NCI-H1417 (cell line): ENCODE measurements around the gene WDR33.
"Not testable (repeated sequence)": the region's sequence is repeated elsewhere in the genome, so short reads cannot be mapped to it uniquely, and the experiment has no call there.

Source experiments
- DNase-seq, 3 experiments: peaks; one replicate each; lab custom pipeline; 2025; lab: John Stamatoyannopoulos, UW

Gene WDR33

DNA sequence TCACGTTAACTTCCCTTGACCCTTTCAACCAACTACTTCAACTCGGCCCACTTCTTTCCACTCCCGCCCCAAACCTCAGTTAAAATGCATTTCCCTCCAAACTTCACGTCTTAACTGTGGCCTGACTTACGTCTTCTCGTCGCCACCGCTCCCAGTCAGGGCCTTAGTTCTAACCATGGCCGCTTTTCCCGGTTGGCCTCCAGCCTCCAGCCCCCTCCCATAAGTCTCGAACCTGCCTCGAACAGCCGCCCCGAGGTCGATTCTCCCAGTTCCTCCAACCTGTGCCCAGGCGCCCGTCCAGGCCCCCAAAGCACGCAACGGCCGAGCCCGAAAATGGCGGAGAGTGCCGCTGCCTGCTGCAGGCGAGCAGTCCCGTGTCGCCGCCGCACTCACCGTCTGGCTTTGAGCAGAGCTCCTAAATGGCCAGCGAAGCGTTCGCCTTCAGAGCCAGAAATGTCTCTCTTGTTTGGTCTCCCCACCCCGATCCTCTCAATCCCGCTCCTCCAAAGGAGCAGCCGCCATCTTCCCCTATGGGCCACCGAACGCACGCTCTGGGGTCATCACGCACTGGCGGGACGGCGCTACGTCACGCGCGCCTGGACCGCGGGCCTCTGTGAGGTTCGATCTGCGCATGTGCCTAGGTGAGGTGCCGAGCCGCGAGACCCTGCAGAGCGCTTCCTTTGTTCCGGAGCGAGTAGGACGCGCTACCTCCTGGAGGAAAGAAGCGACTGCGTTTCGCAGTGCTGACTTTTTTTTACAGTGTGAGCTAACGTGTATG, at the start of gene WDR33:
TSS of gene WDR33 (minus strand) at position 553 of the 778 bp plus-strand sequence. CDS start 40,190 bp downstream, outside the sequence.
- peak; percentile 89 to 97 (median 94) for DNase-seq

- DNase-seq, result no peak
These were observed 49.2 kb upstream of the WDR33 start for GRCh38 chr2:127860130-127860529.

DNA sequence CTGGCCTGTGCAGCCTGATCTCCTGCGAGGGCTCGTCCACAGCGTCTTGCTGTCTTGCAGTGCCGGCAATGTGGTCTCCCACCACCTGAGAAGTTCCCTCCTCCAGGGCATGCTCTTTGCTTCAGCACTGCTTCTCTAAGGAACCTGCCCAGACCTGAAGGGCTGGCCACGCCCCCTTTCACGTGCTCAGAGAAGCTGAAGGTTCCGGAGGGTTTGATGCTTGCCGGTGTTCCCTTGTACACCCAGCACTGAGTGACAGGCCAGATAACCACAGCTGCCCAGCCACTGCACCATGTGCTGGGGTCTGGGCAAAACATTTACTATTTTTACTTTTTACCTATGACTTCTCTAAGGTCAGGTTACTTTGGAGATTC, 48.7 kb upstream of the WDR33 start:
- DNase-seq, result peak in 1 of 3 experiments; percentile 28

- peak; percentile 21 to 78 (median 52) for DNase-seq
These were observed 46.4 kb upstream of the WDR33 start for GRCh38 chr2:127857265-127857808.

- DNase-seq, result no peak
These were observed 42.7 kb upstream of the WDR33 start for GRCh38 chr2:127853671-127854070.

- DNase-seq, result no peak
These were observed 41.4 kb upstream of the WDR33 start for GRCh38 chr2:127852388-127852787.

GRCh38 chr2:127847931-127848330, 37.0 kb upstream of the WDR33 start:
- no peak for DNase-seq

GRCh38 chr2:127844973-127845372, 34.0 kb upstream of the WDR33 start:
- no peak for DNase-seq

DNA sequence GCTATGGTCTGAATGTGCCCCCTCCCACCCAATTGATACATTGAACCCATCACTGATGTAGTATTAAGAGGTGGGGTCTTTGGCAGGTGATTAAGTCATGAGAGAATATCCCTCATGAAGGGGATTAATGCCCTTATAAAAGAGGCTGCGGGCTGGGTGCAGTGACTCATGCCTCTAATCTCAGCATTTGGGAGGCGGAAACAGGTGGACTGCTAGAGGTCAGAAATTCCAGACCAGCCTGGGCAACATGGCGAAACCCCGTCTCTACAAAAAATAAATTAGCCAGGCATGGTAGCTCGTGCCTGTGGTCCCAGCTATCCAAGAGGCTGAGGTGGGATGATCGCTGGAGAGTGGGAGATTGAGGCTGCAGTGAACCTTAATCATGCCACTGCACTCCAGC, 32.7 kb upstream of the WDR33 start:
- DNase-seq, result no peak

- DNase-seq, result no peak
These were observed 30.7 kb upstream of the WDR33 start for GRCh38 chr2:127841466-127842178.

DNA sequence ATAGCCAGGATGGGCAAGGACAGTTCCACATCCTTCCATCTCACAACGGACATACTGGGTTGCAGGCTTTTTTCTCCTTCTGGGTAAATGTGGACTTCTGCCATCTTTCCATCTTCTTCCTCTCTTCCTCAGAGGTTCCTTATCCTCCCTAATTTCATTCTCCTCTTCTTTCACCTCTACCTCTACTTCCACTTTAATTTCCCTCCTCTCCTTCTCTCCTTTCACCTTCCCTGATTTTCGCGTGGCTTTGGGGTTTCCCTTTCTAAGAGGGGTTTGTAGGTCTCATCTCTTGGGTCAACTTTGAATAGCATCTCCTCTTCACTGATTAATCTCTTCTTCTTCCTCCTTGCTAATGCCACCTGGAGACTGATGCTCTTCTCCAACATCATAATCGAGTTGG, 29.9 kb upstream of the WDR33 start:
- no peak for DNase-seq

- DNase-seq, result no peak
These were observed 24.0 kb upstream of the WDR33 start for GRCh38 chr2:127834951-127835350.

GRCh38 chr2:127829845-127830246, 18.9 kb upstream of the WDR33 start:
- DNase-seq, result peak in 2 of 3 experiments; percentile 22 to 60

DNA sequence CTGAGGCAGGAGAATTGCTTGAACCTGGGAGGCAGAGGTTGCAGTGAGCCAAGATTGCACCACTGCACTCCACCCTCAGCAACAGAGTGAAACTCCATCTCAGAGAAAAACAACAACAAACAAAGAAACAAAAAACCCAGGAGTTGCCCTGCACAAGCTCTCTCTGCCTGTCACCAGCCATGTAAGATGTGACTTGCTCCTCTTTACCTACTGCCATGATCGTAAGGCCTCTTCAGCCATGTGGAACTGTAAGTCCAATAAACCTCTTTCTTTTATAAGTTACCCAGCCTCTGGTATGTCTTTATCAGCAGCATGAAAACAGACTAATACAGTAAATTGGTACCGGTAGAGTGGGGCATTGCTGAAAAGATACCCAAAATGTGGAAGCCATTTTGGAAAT, 15.7 kb upstream of the WDR33 start:
- DNase-seq, result not testable (repeated sequence)

DNA sequence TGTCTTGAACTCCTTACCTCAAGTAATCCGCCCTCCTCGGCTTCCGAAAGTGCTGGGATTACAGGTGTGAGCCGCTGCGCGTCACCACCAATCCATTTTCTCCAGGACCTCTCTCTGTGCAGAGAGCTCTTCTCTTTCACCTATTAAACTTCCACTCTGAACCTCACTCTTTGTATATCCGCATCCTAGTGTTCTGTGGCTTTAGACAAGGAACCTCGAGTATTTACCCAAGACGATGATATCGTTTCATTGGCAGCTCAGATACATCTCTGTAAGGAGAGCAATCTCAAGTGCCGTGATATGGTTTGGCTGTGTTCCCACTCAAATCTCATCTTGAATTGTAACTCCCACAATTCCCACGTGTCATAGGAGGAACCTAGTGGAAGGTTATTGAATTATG, 15.1 kb upstream of the WDR33 start:
- peak in 1 of 3 experiments; percentile 69 for DNase-seq

DNA sequence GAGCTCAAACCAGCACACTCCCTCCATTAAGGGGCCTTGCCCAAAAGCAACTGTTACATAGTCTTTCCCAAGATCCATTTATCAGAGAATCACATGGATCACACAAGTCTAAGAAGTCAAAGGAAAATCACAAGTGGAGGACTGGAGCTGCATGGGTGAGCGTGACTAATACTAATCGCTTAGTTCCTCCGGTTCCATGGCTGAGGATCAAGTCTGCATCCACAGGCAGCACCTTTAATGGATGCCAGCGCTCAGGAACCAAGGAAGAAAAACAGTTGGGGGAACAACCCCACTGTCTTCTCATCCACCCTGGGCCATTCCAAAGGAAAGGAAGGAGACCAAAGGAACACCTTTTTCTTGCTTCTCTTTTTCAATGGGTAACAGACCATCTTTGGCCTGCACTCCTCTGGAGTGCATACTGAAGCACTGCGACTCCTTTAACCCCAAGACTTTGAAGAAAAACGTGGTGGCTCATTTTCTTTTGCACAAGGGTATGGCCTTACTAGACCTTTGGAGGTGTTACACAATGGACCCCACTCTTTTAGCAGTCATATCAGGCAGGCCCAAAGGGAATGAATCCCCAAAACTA, 9.2 kb upstream of the WDR33 start:
- DNase-seq, result no peak

GRCh38 chr2:127818794-127819425, 7.9 kb upstream of the WDR33 start:
- DNase-seq, result no peak

GRCh38 chr2:127818241-127818640, 7.3 kb upstream of the WDR33 start:
- DNase-seq, result no peak

- DNase-seq, result no peak
These were observed 3.7 kb upstream of the WDR33 start for GRCh38 chr2:127814677-127815076.

DNA sequence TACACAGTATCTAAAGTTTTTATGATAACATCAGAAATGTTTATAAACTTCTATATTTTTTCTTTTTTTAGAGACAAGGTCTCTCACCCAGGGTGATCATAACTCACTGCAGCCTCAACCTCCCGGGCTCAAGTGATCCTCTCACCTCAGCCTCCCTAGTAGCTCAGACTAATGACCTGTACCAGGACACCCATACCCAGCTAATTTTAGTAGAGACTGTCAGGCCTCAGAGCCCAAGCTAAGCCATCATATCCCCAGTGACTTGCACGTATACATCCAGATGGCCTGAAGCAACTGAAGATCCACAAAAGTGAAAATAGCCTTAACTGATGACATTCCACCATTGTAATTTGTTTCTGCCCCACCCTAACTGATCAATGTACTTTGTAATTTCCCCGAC, 1.5 kb upstream of the WDR33 start:
- DNase-seq, result not testable (repeated sequence)

DNA sequence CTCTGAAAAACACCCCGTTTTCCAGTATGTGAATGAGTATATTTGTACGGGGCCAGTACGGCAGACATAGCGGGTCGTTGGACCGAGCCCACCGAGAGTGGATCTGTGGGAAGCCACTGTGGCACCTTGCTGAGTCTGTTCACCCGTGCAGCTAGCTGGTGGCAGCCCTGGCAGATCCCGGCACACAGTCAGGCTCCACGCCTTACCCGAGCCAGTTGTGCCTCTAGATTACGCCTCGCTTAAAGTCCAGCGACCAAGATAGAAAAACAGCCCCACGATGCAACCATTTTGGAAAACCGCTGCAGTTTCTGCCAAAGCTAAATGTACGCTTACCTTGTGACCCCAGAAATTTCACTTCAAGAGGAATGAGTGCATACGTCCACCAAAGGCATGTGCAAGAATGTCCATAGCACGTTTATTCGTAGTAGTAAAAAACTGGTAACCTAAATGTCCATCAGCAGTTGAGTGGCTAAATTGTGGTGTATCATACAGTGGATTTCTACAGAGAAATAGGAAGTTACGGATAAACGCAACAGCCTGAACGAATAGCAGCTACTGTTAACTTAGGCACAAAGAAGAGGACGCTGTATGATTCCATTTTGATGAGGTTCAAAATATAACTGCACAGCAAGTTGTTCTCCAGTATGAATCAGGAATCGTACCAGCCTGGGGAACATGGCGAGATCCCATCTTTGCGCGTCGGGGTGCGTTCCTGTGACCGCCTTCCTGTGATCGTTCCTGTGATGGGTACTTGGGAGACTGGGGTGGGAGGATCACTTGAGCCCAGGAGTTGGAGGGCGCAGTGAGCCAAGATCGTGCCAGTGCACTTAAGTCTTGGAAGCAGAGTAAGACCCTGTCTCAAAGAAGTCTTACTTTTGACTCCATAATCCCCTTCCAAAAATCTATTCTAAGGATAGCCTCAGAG, 688 bp upstream of the WDR33 start:
- DNase-seq, result no peak
